HuH-7.5 (cell line): ENCODE data around the gene DPH3.

Experiments
- DNase-seq: peaks from one replicate; pipeline ENCODE4 v3.0.0; 2011; ENCODE audit warnings: low spot score

DPH3 gene

GRCh38 chr3:16290827-16291196 is 26.1 kb upstream of the DPH3 start:
- DNase-seq, result no peak

- peak; percentile 20 for DNase-seq
These were observed 25.5 kb upstream of the DPH3 start for GRCh38 chr3:16290007-16290826.

- no peak for DNase-seq
These were observed 24.6 kb upstream of the DPH3 start for GRCh38 chr3:16289144-16289889.

- no peak for DNase-seq
These were observed 23.9 kb upstream of the DPH3 start for GRCh38 chr3:16288664-16289063.

- DNase-seq, result no peak
These were observed 22.2 kb upstream of the DPH3 start for GRCh38 chr3:16286751-16287543.

- no peak for DNase-seq
These were observed 21.4 kb upstream of the DPH3 start for GRCh38 chr3:16286161-16286560.

GRCh38 chr3:16284633-16285032 is 19.9 kb upstream of the DPH3 start:
- DNase-seq, result no peak

- DNase-seq, result no peak
These were observed 15.9 kb upstream of the DPH3 start for GRCh38 chr3:16280671-16281070.

GRCh38 chr3:16279010-16279801 is 14.5 kb upstream of the DPH3 start:
- no peak for DNase-seq

- DNase-seq, result no peak
These were observed 12.7 kb upstream of the DPH3 start for GRCh38 chr3:16277471-16277870.

GRCh38 chr3:16273867-16274266 is 9.1 kb upstream of the DPH3 start:
- no peak for DNase-seq

GRCh38 chr3:16272588-16272987 is 7.8 kb upstream of the DPH3 start:
- DNase-seq, result no peak

GRCh38 chr3:16270855-16271254 is 6.1 kb upstream of the DPH3 start:
- DNase-seq, result no peak

GRCh38 chr3:16266714-16267113 is 2.0 kb upstream of the DPH3 start:
- DNase-seq, result no peak

- no peak for DNase-seq
These were observed 678 bp upstream of the DPH3 start for GRCh38 chr3:16265455-16265786.

- peak; percentile 40 for DNase-seq
These were observed 502 bp downstream of the DPH3 start for GRCh38 chr3:16264174-16264707.

- DNase-seq, result no peak
These were observed 2.6 kb downstream of the DPH3 start for GRCh38 chr3:16262174-16262573.

- DNase-seq, result no peak
These were observed 4.7 kb downstream of the DPH3 start for GRCh38 chr3:16260046-16260445.

GRCh38 chr3:16258866-16259265 is 5.9 kb downstream of the DPH3 start:
- no peak for DNase-seq

GRCh38 chr3:16258177-16258576 is 6.6 kb downstream of the DPH3 start:
- DNase-seq, result no peak

GRCh38 chr3:16257309-16257708 is 7.4 kb downstream of the DPH3 start:
- DNase-seq, result no peak

- DNase-seq, result no peak
These were observed 9.0 kb downstream of the DPH3 start for GRCh38 chr3:16255726-16256125.
